HG03175 (cell line): ENCODE results near the gene PKD2L1.
"Not testable (repeated sequence)": the region's sequence is repeated elsewhere in the genome, so short reads cannot be mapped to it uniquely, and the experiment has no call there.

Experiments
- ATAC-seq: cut with Tn5 transposase; IDR thresholded peaks from one replicate; pipeline ENCODE4 v1.9.1; 2021; ENCODE audit warnings: mild to moderate bottlenecking, moderate library complexity; ENCODE audit not compliant: unreplicated experiment

The PKD2L1 gene

DNA sequence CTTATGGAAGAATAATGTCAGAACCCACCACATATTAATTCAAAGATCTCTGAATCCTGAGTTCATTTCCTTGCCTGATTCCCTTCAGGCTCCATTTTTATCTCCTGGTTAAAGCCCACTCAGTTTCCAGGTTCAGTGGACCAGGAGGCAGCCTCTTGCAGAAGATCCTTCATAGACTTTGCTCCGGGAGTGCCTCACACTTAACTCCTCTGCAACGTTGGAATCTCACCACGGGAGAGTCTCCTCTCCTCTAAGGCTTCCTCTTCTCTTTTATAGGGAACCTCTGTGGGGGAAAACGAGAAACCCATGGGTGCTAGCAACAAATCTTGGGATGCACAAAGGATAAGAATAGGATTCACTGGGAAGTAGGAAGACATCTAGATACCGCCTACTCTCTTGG lies 41.8 kb downstream of the PKD2L1 start:
- no peak for ATAC-seq

DNA sequence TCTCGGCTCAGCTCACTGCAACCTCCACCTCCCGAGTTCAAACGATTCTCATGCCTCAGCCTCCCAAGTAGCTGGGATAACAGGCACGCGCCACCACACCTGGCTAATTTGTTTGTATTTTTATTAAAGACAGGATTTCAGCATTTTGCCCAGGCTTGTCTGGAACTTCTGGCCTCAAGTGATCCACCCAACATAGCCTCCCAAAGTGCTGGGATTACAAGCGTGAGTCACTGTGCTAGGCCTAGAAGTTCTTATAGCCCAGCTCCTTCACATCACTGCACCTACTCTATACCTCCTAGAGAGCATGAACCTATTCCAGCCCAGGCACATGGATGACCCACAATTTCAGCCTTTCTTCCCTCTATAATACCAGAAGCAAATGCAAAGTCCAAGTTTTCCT lies 42.3 kb downstream of the PKD2L1 start:
- ATAC-seq: no peak

DNA sequence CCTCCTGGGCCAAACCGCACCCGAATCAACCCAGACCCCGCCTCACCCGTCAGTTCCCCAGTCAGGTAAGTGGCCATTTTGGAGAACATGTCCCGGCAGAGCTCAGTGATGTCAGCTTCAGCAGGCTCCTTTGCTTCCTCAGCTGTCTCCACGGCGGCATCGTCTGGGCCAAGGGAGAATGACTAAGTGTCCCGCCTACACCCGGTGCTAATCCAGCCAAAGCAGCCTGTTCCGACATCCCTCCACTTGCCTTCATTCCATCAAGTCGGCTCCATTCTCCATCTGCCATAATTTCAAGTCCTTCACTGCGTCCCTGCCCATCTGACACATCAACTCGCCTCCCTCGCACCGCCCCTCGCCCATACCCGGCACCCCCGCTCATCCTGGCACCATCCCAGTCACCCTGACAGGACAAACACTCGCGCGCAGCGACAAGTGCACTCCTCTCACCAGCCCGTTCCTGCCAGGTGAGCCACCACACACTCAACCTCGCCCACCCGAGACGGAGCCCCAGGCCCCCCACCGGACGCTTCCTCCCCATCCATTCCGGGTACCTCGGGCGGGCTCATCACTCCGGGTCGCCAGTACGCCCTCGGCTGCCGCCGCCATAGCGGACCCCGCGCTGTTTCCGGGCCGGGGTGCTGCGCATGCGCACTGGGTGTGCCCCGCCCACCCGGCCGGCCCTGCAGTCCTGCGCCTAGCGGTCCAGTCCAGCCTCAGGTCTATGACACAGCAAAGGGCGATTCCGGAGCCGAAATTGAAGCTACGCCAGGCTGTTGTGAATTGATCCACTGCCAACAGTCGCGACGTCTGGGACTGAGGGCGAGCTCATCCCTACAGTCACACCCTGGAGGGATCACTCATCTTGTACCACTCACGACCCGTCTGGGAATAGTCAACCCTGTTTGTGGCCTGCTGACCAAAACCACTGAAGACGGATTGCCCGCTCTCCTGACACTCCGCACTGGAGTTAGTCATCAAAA lies 43.7 kb downstream of the PKD2L1 start, which contains the start of gene BLOC1S2:
Gene BLOC1S2 (minus strand): TSS at position 630 of the 983 bp plus-strand sequence. CDS start 21 bp downstream, at position 609.
- peak; percentile 90 for ATAC-seq

DNA sequence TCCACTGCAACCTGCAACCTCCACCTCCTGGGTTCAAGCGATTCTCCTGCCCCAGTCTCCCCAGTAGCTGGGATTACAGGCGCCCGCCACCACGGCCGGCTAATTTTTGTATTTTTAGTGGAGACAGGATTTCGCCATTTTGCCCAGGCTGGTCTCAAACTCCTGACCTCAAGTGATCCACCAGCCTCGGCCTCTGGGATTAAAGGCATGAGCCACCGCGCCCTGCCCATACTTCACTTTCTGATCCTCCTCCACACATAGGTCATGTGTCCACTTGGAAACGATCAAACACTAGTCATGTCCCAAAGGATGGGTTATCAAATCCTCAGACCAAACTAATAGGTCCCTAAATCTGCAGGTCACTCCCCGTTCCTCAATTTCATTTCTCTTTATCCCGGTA lies 44.7 kb downstream of the PKD2L1 start:
- not testable (repeated sequence) for ATAC-seq

DNA sequence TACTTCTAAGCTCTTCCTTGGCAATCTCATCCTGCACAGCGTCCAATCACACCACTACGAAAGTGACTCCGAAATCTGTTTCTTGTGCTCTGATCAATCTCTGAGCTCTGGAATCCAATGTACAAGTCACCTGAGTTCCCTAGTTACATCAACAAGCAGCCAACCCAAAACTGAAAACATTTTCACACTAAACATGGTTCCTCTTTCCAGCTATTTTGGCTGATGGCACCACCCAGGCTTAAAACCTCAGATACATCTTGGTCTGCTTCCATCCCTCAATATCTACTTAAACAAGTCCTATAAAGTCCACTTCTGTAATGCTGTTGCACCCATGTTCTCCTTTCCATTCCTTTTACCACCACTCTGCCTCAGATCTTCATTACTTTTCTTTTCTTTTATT lies 47.1 kb downstream of the PKD2L1 start:
- ATAC-seq: no peak

DNA sequence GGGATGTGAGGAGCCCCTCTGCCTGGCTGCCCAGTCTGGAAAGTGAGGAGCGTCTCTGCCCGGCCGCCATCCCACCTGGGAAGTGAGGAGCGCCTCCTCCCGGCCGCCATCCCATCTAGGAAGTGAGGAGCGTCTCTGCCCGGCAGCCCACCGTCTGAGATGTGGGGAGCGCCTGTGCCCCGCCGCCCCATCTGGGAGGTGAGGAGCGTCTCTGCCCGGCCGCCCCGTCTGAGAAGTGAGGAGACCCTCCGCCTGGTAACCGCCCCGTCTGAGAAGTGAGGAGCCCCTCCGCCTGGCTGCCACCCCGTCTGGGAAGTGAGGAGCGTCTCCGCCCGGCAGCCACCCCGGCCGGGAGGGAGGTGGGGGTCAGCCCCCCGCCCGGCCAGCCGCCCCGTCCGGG lies 53.1 kb downstream of the PKD2L1 start:
- ATAC-seq: not testable (repeated sequence)

DNA sequence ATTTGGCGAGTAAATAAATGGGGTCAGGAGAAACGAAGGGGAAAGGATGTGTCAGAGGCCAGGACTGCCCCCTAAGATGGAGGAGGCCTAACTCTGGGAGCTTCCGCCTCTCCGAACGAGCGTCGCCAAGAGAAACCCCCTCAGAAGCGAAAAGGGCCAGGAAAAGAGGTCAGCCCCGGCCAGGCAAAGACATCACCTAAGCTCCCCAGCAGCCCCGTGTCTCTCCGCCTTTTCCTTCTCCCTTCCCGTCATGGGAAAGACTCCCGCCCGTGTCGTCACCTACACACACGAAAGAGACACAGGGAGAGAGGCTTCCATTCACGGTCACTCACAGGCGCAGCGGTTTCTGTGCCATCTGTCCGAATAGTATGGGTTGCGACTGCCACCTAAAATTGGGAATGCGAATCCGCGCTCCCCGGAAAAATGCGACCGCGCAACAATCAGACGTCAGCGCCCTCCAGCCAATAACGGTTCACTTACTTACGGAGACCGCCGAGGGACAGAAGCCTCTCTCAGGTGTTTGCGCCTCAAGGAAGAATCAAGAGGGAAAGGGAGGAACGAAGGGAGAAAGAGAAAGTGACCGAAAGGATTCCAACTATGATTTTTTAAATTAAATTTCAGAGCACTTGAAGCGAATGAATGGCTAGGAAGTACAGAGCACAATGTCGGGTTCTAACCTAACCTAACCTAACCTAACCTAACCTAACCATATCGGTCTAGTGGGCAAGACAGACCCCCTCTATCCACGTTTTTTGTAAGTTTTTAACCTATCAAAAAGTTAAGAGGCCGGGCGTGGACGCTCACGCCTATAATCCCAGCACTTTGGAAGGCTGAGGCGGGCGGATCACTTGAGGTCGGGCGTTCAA lies 62.6 kb downstream of the PKD2L1 start, which contains the start of gene CWF19L1:
Gene CWF19L1 (minus strand): TSS at position 400 of the 866 bp plus-strand sequence. CDS start 45 bp downstream, at position 355.
- ATAC-seq: peak; percentile 80

DNA sequence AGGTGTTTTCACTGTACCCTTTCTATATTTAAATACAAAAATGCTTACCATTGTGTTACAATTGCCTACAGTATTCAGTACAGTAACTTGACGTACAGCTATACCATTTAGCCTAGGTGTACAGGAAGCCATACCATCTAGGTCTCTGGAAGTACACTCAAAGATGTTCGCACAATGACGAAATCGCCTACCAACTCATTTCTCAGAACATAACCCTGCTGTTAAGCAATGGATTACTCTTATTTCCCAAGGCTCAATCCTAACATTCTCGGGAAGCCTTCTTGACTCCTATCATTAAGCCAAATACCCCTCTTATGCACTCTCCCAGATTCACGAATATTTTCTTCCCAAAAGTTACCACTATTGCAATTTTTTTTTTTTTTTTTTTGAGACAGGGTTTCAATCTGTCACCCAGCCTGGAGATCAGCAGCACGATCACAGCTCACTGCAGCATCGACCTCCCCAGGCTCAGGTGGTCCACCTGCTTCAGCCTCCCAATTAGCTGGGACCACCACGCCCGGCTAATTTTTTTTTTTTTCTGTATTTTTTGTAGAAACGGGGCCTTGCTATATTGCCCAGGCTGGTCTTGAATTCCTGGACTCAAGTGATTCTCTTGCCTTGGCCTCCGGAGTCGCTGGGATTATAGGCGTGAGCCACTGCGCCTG lies 64.1 kb downstream of the PKD2L1 start:
- no peak for ATAC-seq

DNA sequence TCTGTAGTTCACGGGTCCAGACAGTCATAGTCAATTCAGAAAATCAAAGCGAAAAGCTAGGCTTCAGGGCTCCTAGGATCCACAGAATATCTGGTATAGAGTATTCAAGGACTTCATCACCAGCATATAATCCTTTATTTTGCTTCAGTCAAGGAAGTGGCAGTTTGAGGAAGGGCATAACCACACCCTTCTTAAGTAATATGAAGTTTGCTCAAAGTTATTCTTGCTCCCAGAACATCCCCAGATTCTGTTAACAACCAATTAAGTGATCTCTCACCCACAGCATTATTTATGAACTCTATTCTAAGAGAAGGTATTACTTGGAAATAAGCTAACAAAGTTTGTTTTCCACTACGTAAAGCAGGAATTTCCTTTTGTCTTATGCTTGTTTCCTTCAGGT lies 75.8 kb downstream of the PKD2L1 start:
- no peak for ATAC-seq

DNA sequence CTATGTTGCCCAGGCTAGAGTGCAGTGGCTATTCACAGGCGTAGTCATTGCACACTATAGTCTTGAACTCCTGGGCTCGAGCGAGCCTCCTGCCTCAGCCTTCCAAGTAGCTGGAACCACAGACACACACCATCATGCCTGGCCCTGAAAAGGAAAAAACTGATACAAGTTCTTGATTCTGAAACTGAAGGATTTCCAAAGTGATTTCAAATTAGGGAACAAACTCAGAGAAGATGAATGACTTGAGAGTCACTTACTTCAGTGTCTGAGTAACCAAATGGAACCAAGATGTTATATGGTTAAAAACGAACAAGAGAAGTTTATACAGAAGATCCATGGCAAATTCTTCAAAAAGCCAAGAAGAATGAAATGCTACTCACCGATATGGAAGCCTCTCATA lies 77.0 kb downstream of the PKD2L1 start:
- no peak for ATAC-seq

DNA sequence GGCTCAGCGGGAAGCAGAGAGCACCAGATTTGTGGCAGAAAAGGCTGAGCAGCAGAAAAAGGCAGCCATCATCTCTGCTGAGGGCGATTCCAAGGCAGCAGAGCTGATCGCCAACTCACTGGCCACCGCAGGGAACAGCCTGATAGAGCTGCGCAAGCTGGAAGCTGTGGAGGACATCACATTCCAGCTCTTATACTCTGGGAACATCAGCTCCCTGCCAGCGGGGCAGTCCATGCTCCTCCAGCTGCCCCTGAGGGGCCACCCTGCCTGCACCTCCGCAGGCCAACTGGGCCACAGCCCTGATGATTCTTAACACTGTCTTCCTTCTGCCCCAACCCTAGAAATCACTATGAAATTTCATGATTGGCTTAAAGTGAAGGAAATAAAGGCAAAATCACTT lies 81.2 kb downstream of the PKD2L1 start:
- no peak for ATAC-seq

DNA sequence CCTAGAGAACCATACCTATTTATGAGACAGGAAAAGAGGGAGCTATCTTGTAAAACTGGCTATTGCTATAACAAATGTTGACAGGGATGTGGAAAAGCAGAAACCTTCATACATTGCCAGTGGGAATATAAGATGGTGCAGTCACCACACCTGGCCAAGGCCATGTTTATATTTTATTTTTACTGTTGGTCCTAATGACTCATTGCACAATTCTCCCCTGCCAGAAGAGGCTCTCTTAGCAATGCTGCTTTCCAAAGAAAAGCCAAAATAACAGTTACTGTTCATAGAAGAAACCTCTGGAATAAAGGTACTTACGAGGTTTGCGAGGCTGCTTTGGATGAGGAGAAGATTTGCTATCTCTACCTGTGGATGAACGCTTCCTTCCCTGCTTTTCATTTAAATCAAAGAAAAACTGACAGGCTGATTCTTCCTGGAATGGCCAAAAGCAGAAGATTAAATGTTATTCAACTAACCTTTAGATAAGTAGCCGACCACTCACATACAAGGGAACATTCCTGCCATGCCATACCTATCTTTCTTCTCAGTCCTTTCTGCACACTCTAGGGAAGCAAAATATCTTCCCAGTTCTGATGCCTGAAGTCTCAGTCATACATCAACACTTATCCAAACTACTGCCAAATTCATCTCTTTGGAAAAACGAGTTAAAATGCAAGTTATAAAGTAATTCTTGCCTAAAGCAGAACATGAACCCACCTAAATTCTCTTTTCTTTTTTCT lies 84.4 kb downstream of the PKD2L1 start:
- no peak for ATAC-seq

DNA sequence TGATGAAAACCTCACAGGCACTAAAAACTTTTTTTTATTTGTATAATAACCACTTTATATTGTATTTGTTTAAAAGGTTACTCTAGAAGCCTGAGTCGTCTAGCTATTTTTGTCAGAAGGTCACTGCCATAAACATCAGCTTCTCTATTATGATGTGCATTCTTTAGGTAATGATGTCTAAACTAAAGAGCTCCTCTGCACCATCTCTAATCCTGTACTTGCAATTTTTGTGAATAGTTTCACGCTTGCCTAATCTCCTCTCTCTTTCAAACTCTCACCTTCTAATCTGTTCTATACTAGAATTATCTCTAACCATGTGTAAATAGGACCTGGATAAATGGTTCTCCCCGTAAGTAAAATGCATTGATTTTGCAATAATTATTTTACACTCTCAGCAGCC lies 90.2 kb downstream of the PKD2L1 start:
- ATAC-seq: no peak

DNA sequence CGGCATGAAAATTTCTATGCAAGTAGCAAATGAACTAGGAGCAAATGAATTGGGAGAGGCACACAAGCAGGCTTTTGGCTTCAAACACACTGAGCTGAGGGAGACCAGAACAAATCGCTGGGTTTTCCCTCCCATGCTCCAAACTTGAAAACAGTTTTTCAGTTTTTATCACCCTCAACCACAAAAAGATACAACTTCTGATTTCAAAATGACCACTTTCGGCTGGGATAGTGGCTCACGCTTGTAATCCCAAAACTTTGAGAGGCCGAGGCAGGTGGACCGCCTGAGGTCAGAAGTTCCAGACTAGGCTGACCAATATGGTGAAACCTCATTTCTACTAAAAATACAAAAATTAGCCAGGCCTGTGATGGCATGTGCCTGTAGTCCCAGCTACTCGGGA lies 91.6 kb downstream of the PKD2L1 start:
- no peak for ATAC-seq
